CD14-positive monocyte (primary cell): ENCODE results near the gene EEIG1. TPM values are rescaled to one million over a fixed set of nuclear protein-coding genes. Genes with fewer than 3 reads are reported as not detected.
A peak's percentile ranks its signal among the peaks of the same experiment; 100 is the strongest.

ENCODE experiments used
- DNase-seq, 3 donors: peaks; one replicate each; pipeline ENCODE4 v3.0.0-alpha.2; 2011 to 2022
- H2AFZ ChIP-seq: 2 replicates; pipeline ENCODE4 v1.6.0; 2012; ENCODE audit warnings: mild to moderate bottlenecking, low read depth, low read length, inconsistent platforms; ENCODE audit not compliant: insufficient read depth, poor library complexity, severe bottlenecking
- H3K27ac ChIP-seq, 2 donors: 1 replicate in 1 of 2; 2 replicates in 1 of 2; pipeline ENCODE4 v1.5.1; 2012 to 2013; ENCODE audit warnings: low read length in 2 of 2, control low read depth in 1 of 2, inconsistent platforms in 1 of 2, low read depth in 1 of 2, mild to moderate bottlenecking in 1 of 2
- H3K27me3 ChIP-seq, 2 donors: one replicate each; pipeline versions ENCODE4 v1.6.0 to v1.6.1; 2011 to 2013; ENCODE audit warnings: low read length in 2 of 2; ENCODE audit not compliant: control insufficient read depth in 2 of 2, insufficient read depth in 2 of 2
- H3K36me3 ChIP-seq, 2 donors: replicated peaks in 1 of 2; 1 replicate in 1 of 2; 2 replicates in 1 of 2; pipeline versions ENCODE4 v1.5.1 to v1.6.1; 2012 to 2013; ENCODE audit warnings: low read length in 2 of 2, control low read depth in 1 of 2, inconsistent platforms in 1 of 2, mild to moderate bottlenecking in 1 of 2; ENCODE audit not compliant: insufficient read depth in 2 of 2, control insufficient read depth in 1 of 2
- H3K4me1 ChIP-seq, 2 donors: 1 replicate in 1 of 2; 2 replicates in 1 of 2; pipeline versions ENCODE4 v1.5.1 to v1.6.1; 2012 to 2013; ENCODE audit warnings: low read length in 2 of 2, control low read depth in 1 of 2, inconsistent platforms in 1 of 2, mild to moderate bottlenecking in 1 of 2, moderate library complexity in 1 of 2; ENCODE audit not compliant: insufficient read depth in 2 of 2, control insufficient read depth in 1 of 2
- H3K4me2 ChIP-seq: replicated peaks from 2 replicates; pipeline ENCODE3; 2012; ENCODE audit warnings: low read length, moderate library complexity, mild to moderate bottlenecking; ENCODE audit not compliant: poor library complexity, severe bottlenecking; ENCODE audit errors: extremely low read depth
- H3K4me3 ChIP-seq, 3 experiments: fragments of 200-600 bp in 1 of 3; sonication (generic) in 1 of 3; replicated peaks in 1 of 3; 1 replicate in 2 of 3; 2 replicates in 1 of 3; pipeline ENCODE4 v1.5.1; 2011 to 2013; ENCODE audit warnings: low read length in 3 of 3, mild to moderate bottlenecking in 3 of 3, control low read depth in 2 of 3, low read depth in 2 of 3, inconsistent platforms in 1 of 3, moderate library complexity in 1 of 3
- H3K79me2 ChIP-seq: 2 replicates; pipeline ENCODE4 v1.6.0; 2012; ENCODE audit warnings: mild to moderate bottlenecking, control low read depth, inconsistent platforms, low read length, moderate library complexity; ENCODE audit not compliant: insufficient read depth
- H3K9ac ChIP-seq: 2 replicates; pipeline ENCODE4 v1.6.0; 2017; ENCODE audit warnings: low read length, mild to moderate bottlenecking; ENCODE audit not compliant: insufficient read depth, poor library complexity, severe bottlenecking
- H3K9me3 ChIP-seq, 2 donors: replicated peaks in 1 of 2; 1 replicate in 1 of 2; 2 replicates in 1 of 2; pipeline versions ENCODE4 v1.5.1 to v1.6.1; 2012 to 2013; ENCODE audit warnings: low read length in 2 of 2, control low read depth in 1 of 2; ENCODE audit not compliant: control insufficient read depth in 1 of 2, insufficient read depth in 1 of 2
- H4K20me1 ChIP-seq: 2 replicates; pipeline ENCODE4 v1.6.0; 2012; ENCODE audit warnings: mild to moderate bottlenecking, low read length, control low read depth, moderate library complexity; ENCODE audit not compliant: insufficient read depth
- H3K27ac Mint-ChIP-seq, 7 donors: one replicate each; pipeline ENCODE4 v1.8.0; 2020; ENCODE audit warnings: mild to moderate bottlenecking in 7 of 7, mixed read lengths in 7 of 7, moderate library complexity in 6 of 7, inconsistent platforms in 2 of 7
- H3K27me3 Mint-ChIP-seq, 3 donors: one replicate each; pipeline ENCODE4 v1.8.0; 2021 to 2022; ENCODE audit warnings: low read depth in 3 of 3, mild to moderate bottlenecking in 3 of 3, mixed read lengths in 3 of 3, moderate library complexity in 3 of 3, inconsistent platforms in 1 of 3
- H3K36me3 Mint-ChIP-seq, 2 donors: one replicate each; pipeline ENCODE4 v1.8.0; 2020; ENCODE audit warnings: mixed read lengths in 2 of 2, inconsistent platforms in 1 of 2, mild to moderate bottlenecking in 1 of 2
- H3K4me1 Mint-ChIP-seq: one replicate; pipeline ENCODE4 v1.8.0; 2020; ENCODE audit warnings: mild to moderate bottlenecking, mixed read lengths
- H3K4me3 Mint-ChIP-seq, 2 donors: one replicate each; pipeline ENCODE4 v1.8.0; 2020; ENCODE audit warnings: mild to moderate bottlenecking in 2 of 2, mixed read lengths in 2 of 2, moderate library complexity in 1 of 2
- H3K9me3 Mint-ChIP-seq, 7 donors: one replicate each; pipeline ENCODE4 v1.8.0; 2020 to 2022; ENCODE audit warnings: mixed read lengths in 7 of 7, mild to moderate bottlenecking in 6 of 7, moderate library complexity in 6 of 7, inconsistent platforms in 2 of 7
- WGBS: methylation state at CpG from one replicate; pipeline ENCODE4 v1.1.5; 2013; ENCODE audit warnings: missing lambda C conversion rate; ENCODE audit not compliant: insufficient coverage; 5-methylcytosine and 5-hydroxymethylcytosine counted together
- intact Hi-C, 2 donors: fragments of 100-400 bp; cut with micrococcal nuclease; formaldehyde crosslinking; loops; one replicate each; pipeline versions ENCODE4 v1.15.0 to v1.15.1; 2023
- polyA plus RNA-seq, 3 donors: library from polyadenylated mRNA; depleted of rRNA in 1 of 3; unstranded in 2 of 3; stranded (reverse) in 1 of 3; fragments of 300-500 nt in 2 of 3; fragments of >200 nt in 1 of 3; fragmentation: Illumina TruSeq in 2 of 3; gene quantifications; 1 replicate in 2 of 3; 2 replicates in 1 of 3; pipeline ENCODE4 v1.2.3, GENCODE V29; 2012 to 2021
- TF ChIP-seq, protein P1 (sequence below): fragments of 200-600 bp; IDR thresholded peaks from one replicate; pipeline ENCODE4 v1.8.0; 2022; ENCODE audit warnings: antibody characterized with exemption, mild to moderate bottlenecking

EEIG1 gene
- polyA plus RNA-seq, 3 donors: 0.86 to 2.3 (median 2.1) TPM

DNA sequence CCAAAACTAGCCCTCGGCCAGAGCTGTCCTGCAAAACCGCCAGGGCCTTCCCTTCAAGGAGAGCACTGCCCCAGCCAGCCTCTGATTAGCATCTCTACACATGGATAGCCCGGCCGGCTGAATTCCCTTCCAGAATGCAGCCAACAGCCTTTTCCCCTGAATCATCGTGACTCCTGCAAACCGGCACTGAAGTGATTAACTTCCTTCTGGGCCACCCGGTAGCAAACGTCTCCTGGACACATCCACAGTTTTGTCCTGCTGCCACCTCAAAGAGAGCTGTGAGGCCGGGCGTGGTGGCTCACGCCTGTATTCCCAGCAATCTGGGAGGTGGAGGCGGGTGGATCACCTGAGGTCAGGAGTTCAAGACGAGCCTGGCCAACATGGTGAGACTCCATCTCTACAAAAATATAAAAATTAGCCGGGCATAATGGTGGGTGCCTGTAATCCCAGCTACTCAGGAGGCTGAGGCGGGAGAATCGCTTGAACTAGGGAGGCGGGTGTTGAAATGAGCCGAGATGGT lies 21.1 kb upstream of the EEIG1 start:
- peak in 1 of 3 donors; percentile 42 for DNase-seq
- H2AFZ ChIP-seq: no peak overlapping the region
- peaks cover 18% of the 10 kb centered on the region for H3K4me1 Mint-ChIP-seq
- H3K4me3 Mint-ChIP-seq: no peak overlapping the region
- H3K4me1 ChIP-seq: peaks cover 17 to 20% of the 10 kb centered on the region in 2 donors
- no peak overlapping the region for H3K9ac ChIP-seq
- no peak overlapping the region for H3K27ac Mint-ChIP-seq
- TF ChIP-seq, protein P1, sequence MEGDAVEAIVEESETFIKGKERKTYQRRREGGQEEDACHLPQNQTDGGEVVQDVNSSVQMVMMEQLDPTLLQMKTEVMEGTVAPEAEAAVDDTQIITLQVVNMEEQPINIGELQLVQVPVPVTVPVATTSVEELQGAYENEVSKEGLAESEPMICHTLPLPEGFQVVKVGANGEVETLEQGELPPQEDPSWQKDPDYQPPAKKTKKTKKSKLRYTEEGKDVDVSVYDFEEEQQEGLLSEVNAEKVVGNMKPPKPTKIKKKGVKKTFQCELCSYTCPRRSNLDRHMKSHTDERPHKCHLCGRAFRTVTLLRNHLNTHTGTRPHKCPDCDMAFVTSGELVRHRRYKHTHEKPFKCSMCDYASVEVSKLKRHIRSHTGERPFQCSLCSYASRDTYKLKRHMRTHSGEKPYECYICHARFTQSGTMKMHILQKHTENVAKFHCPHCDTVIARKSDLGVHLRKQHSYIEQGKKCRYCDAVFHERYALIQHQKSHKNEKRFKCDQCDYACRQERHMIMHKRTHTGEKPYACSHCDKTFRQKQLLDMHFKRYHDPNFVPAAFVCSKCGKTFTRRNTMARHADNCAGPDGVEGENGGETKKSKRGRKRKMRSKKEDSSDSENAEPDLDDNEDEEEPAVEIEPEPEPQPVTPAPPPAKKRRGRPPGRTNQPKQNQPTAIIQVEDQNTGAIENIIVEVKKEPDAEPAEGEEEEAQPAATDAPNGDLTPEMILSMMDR: no peak
- peaks cover 0 to 3% of the 10 kb centered on the region in 2 donors for H3K27me3 ChIP-seq
- H3K4me3 ChIP-seq: no peak overlapping the region
- no peaks in the 10 kb centered on the region for H3K9me3 ChIP-seq
- H3K9me3 Mint-ChIP-seq: peaks cover 2 to 13% (median 4%) of the 10 kb centered on the region in 7 donors
- 41% methylated on average over 15 of the region's 18 CpGs for WGBS
- no peaks in the 10 kb centered on the region for H3K36me3 ChIP-seq
- H4K20me1 ChIP-seq: no peaks in the 10 kb centered on the region
- H3K27me3 Mint-ChIP-seq: peaks cover 4 to 25% (median 23%) of the 10 kb centered on the region in 3 donors
- intact Hi-C loops: loop anchor here in 1 of 2 donors (5.0 kb wide), 1 partner anchor 40 kb away; no protein-coding TSS in a partner anchor
- no peaks in the 10 kb centered on the region for H3K36me3 Mint-ChIP-seq
- no peaks in the 10 kb centered on the region for H3K79me2 ChIP-seq
- H3K4me2 ChIP-seq: no peak overlapping the region
- no peak overlapping the region for H3K27ac ChIP-seq

DNA sequence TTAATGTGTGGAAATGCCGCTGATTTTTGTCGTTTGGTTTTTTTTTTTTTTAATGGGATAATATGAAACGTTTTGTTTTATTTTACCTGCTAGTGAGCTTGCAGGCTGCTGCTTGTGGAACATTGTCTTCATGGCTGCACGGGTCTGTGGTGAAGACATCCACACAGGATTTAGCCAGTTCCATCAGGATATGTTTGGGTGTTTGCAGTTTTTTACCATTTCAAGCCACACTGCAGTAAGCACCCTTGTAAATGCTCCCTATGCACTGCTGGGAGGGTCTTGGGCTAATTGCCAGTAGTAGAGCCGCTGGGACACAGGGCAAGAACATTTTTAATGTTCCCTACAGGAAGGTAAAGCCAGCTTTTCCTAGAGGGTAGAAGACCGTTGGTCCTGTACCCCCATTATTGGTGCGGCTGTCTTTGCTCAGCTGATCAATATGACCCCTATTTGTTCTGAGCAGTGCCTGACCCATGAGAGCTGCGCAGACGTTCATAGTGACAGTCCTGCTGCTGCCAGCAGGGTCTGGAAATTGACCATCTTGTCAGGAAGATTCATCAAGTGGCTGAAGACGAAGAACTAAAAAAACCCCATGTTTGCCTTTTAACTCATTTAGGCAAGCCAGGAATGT lies 20.5 kb upstream of the EEIG1 start:
- Mint-ChIP-seq H3K4me3 (no peak overlapping the region), H3K4me1 (peaks cover 15% of the 10 kb centered on the region), H3K27me3 (peaks cover 2 to 28% (median 21%) of the 10 kb centered on the region in 3 donors), H3K9me3 (peaks cover 2 to 13% (median 4%) of the 10 kb centered on the region in 7 donors), H3K27ac (no peak overlapping the region), H3K36me3 (no peaks in the 10 kb centered on the region)
- TF ChIP-seq, protein P1: no peak
- Histone ChIP-seq H2AFZ (no peak overlapping the region), H3K4me1 (peaks cover 16 to 17% of the 10 kb centered on the region in 2 donors), H4K20me1 (no peaks in the 10 kb centered on the region), H3K4me3 (no peak overlapping the region), H3K27ac (no peak overlapping the region), H3K4me2 (no peak overlapping the region), H3K36me3 (no peaks in the 10 kb centered on the region), H3K79me2 (no peaks in the 10 kb centered on the region), H3K9ac (no peak overlapping the region), H3K27me3 (peaks cover 0 to 3% of the 10 kb centered on the region in 2 donors), H3K9me3 (no peaks in the 10 kb centered on the region)
- no peak for DNase-seq
- WGBS: 83% methylated on average over 6 of the region's 10 CpGs
- intact Hi-C loops: loop anchor here in 1 of 2 donors (5.0 kb wide), 1 partner anchor 41 kb away; no protein-coding TSS in a partner anchor
